Endometrial microvascular endothelial cells (primary cell): ENCODE data around the gene PLRG1. TPM values are rescaled to one million over a fixed set of nuclear protein-coding genes. Genes with fewer than 3 reads are reported as not detected.
"Not testable (repeated sequence)": the region's sequence is repeated elsewhere in the genome, so short reads cannot be mapped to it uniquely, and the experiment has no call there.

Source experiments
- in situ Hi-C: cut with HindIII; loops from 2 replicates; pipeline ENCODE4 v1.10.0; 2017; ENCODE audit warnings: low sequenced_read_pairs, low pct_unique_long_range_greater_than_20kb; ENCODE audit errors: inconsistent ontology term
- total RNA-seq: library from RNA; depleted of rRNA; stranded (reverse); fragments of >200 nt; gene quantifications from one replicate; pipeline ENCODE4 v1.2.3, GENCODE V29; 2015; ENCODE audit errors: inconsistent ontology term

The PLRG1 gene
- 73.2 TPM for total RNA-seq

DNA sequence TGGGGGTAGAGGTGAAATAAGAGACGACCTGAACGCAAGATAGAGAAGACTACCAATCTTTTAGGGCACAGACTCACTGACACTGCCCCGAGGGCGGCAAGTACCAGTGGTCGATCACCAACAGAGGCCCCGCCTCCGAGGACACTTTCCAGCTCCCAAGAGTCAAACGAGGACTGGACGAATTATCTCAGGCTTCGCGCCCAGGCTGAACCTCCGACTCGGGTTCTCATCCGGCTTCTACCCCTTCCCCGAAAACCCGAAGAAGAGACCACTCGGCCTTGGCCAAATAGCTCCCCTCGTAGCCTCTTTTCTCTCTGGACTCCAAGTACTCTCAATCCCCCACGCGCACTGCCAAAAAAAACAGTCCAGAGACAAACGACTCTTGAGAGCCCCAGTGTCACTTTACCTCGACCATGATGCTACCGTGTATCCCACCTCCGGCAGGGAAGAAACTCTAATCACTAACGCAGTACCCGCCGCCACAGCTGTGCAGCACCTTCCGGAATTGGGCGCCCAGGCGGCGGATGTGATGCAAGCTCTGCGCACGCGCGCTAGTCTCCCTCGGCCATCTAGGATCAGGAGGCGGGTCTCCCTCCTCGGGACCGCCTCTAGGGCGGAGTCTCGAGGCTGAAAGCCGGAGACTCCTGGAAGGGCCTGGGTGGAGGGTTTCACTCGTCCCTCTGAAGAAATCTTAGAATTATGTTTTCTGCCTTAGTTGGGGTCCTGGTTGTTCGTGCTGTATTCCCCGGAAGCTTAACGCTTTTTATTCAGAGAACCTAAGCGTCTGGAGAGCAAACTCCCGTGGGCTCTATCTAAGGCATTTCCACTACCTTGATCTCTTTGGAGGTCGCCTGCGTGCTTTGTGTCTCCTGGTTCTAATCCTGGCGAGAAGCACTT is at the start of gene PLRG1:
Gene PLRG1 (minus strand): TSS at position 507 of the 897 bp plus-strand sequence. CDS start 92 bp downstream, at position 415.
- in situ Hi-C loops = no loop called here

DNA sequence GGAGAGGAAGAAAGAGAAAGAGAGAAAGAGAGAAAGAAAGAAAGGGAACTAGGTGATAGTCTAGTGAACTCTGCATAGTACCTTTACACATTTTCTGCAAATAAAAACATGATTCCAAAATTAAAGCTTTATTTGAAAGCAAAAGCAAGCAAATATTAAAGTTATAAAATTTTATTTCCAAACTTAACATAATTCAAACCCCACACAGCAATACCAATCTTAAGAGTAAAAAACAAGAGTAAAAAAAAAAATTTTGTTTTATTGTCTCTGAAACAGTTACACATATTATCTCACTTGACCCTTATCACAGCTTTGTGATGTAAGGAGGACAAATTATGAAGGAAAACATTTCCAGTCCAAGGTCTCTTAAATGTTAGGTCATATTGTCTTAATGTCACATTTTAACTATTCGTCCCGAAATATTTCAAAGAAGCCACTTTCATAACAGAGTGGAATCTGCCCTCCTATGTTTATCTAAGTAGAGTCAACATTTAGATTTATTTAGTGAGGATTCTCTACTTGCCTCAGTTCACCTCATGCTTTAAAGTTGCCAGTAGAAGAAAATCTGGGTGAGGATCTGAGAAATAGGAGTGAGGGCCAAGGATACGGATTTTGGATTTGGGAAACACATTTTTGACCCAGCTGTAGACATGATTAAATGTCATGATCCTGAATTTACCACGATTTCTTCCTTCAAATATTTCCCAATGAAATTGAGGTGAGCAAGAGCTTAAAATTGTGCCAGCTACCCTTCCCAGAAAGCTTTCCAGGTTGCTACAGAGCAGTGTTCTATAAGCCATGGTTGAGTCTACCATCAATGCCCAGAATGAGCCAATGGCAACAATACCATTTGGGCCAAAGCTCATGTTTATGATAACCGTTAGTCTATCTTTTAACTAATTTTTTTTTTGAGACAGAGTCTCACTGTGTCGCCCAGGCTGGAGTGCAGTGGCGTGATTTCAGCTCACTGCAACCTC is 47.9 kb upstream of the PLRG1 start:
- in situ Hi-C loops = no loop called here

DNA sequence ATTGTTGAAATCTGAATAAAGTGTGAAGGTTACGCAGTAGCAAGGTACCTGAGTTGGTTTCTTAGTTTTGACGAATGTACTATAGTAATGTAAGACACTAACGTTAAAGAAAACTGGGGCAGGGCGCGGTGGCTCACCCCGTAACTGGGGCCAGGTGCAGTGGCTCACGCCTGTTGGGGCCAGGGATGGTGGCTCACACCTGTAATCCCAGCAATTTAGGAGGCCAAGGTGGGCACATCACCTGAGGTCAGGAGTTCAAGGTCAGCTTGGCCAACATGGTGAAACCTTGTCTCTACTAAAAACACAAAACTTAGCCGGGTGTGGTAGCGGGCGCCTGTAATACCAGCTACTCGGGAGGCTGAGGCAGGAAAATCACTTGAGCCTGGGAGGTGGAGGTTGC is 47.1 kb upstream of the PLRG1 start:
- in situ Hi-C loops = not testable (repeated sequence)

DNA sequence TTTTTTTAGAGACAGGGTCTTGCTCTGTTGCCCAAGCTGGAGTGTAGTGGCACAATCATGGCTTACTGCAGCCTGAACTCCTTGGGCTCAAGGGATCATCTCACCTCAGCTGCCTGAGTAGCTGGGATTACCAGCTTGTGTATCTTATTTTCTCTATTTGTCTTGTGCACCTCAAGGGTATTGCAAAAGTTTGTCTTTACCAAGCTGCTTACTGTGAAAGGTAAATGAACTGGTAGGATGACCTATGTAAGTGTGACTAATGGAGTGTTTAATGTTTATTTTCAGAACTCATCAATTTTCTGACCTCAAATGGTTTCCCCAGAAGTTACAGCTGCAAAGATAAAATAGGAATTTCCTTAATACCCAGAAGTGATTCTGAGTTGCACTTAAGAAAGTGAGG is 45.6 kb upstream of the PLRG1 start:
- in situ Hi-C loops = no loop called here

- in situ Hi-C loops = not testable (repeated sequence)
Observed at GRCh38 chr4:154594343-154594742, 44.1 kb upstream of the PLRG1 start.

DNA sequence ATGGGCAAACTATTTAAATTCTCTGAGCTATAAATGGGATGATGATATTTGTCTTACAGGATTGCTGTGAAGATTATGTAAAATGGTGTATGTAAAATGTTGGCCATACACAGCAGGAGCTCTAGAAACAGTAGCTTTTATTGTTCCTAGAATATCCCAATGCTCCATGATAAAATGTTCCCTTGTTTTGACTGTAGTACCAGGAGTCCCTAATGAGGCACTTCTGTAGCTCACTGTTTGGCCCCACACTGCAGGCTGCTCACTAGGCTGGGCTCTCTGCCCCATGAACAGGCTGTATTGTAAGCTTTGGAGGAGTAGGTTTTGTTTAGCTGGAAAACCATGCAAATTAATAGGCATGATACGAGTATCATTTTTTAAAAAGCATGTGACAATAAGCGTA is 43.7 kb upstream of the PLRG1 start:
- in situ Hi-C loops = no loop called here

DNA sequence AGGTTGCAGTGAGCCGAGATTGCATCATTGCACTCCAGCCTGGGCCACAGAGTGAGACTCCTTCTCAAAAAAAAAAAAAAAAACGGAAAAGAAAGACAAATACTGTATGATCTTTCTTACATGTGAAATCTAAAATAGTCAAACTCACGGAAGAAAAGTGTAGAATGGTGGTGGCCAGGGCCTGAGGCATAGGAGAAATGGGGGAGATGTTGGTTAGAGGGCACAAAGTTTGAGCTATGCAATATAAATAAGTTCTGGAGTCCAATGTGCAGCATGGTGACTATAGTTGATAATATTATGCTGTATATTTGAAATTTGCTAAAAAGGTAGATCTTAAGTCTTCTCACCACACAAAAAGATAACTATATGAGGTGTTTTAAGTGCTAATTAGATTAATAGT is 41.7 kb upstream of the PLRG1 start:
- in situ Hi-C loops = no loop called here

DNA sequence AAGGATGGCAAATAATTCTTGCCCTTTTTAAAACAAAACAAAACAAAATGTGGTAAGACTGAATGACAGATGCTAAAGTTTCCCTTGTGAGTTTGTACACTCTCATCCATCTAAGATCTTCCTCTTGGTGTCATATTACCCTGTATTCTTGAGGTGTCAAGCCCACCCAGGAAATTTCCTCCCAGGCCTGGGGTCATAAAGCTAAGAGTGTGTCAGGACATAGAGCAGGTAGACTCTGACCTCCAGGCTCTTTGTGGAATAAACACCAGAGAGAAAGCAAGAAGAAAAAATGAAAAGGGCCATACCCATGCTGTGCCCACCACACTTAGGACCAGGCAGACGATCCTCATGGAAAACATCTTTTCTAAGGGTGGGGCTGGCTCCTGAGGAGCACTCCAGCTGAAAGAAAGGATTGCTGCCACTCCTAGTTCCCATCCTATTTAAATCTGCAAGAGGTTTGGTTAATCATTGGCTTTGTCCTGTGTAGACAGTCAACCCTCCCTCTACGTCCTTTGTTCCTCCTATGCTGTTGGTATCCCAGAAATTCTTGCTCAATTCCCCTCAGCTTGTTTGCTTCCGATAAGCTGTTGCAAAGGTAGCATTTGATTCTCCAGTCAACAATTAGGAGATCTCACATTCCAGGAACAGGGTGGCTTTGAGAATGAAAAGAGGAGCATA is 40.3 kb upstream of the PLRG1 start, which contains the start of gene FGA:
Gene FGA (minus strand): TSS at position 414 of the 678 bp plus-strand sequence. CDS start 55 bp downstream, at position 359.
- in situ Hi-C loops = no loop called here

DNA sequence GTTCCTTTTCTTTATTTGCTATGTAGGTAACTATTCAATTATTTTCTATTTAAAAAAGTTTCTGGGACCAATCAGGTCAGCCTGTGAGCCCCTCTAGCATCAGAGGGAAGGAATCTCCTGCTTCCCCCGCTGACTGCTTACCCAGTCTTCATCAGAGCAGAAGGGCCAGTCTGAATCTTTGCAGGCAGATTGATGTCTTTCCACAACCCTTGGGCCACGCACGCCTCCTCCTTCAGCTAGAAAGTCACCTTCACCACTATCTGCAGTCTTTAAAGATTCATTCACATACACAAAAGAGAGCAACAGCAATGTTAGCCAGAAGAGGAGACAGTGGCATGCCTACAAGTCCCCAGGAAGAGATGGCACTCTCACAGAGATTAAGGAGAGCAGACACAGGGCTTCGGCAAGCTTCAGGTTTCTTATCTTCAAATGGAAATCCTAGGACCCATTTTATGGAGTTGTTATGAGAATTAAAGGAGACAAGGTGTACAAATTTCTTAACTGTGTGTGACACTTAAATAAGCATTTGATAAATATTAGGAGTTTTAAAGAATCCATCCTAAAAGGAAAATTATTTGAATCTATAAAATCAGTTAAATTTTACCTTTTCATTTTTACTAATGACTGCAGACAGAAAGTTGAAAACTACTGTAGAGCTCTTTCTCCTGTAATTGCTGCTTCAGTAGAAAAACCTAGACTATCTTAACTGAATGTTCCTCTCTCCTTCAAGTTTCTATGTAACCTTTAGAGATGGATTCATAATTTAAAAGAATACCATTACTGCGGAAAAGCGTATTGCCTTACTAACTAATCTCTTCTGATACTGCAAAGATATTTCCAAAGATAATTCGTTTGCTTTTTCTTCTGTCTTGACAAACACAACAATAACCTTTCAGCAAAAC is 39.3 kb upstream of the PLRG1 start:
- in situ Hi-C loops = no loop called here

- in situ Hi-C loops = no loop called here
Observed at GRCh38 chr4:154588198-154588597, 38.0 kb upstream of the PLRG1 start.

- in situ Hi-C loops = no loop called here
Observed at GRCh38 chr4:154586296-154587033, 36.3 kb upstream of the PLRG1 start.

GRCh38 chr4:154585369-154586018 is 35.3 kb upstream of the PLRG1 start:
- in situ Hi-C loops = no loop called here

GRCh38 chr4:154584259-154584658 is 34.1 kb upstream of the PLRG1 start:
- in situ Hi-C loops = no loop called here

GRCh38 chr4:154583677-154584076 is 33.5 kb upstream of the PLRG1 start:
- in situ Hi-C loops = no loop called here

GRCh38 chr4:154583230-154583629 is 33.0 kb upstream of the PLRG1 start:
- in situ Hi-C loops = no loop called here

DNA sequence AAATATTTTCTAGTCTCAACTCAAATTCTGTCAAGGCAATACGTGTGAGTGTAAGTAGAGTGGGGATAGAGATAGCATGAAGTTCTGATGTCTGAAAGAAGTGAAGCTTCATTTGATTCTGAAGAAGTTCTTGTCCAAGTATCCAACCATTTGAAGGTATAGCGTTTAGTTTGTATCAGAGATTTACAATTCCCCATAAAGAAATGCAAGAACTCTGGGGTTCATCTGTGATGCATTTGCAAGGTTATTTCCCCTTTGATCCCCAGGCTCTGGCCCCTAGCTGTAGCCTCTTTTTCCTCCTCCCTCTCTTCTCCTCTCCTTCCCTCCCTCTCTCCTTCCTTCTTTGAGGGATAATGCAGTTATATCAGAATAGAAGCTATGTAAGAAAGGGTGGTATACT is 32.5 kb upstream of the PLRG1 start:
- in situ Hi-C loops = no loop called here

DNA sequence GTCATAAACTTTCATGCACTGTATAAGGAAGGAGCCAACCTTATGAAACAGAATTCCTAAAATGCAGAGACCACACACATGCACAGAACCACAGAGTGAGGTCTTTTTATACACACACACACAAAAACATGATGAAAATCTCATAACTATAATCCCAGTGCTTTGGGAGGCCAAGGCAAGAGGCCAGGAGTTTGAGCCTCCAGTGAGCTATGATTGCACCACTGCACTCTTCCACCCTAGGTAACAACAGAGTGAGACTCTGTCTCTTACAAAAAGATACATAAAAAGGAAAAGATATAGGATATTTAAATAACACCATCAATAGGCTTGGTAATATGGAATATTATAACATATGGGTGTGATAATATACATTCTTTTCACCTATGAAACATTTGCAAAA is 29.7 kb upstream of the PLRG1 start:
- in situ Hi-C loops = no loop called here
